OCI-LY1 (cell line): ENCODE data around the gene TNNT2.

Experiments used
- H2AFZ ChIP-seq: fragments of 200-600 bp; sonication (generic), shearing (Covaris generic); 2 replicates; pipeline ENCODE4 v1.6.0; 2014; ENCODE audit warnings: antibody characterized with exemption, mild to moderate bottlenecking, low read length
- H3F3A ChIP-seq: fragments of 200-600 bp; sonication (generic), shearing (Covaris generic); 2 replicates; pipeline ENCODE4 v1.6.0; 2014; ENCODE audit warnings: mild to moderate bottlenecking, antibody characterized with exemption, low read length, moderate library complexity; ENCODE audit not compliant: insufficient read depth
- H3K27ac ChIP-seq: fragments of 200-600 bp; sonication (generic); 2 replicates; pipeline ENCODE4 v1.5.1; 2014; ENCODE audit warnings: low read length, mixed run types, mild to moderate bottlenecking, low read depth; ENCODE audit not compliant: poor library complexity, severe bottlenecking
- H3K27me3 ChIP-seq: fragments of 200-600 bp; sonication (generic); 2 replicates; pipeline ENCODE4 v1.6.0; 2014; ENCODE audit warnings: antibody characterized with exemption, mild to moderate bottlenecking, low read length, moderate library complexity; ENCODE audit not compliant: insufficient read depth
- H3K36me3 ChIP-seq: fragments of 200-600 bp; sonication (generic); 2 replicates; pipeline ENCODE4 v1.6.1; 2014; ENCODE audit warnings: mild to moderate bottlenecking, antibody characterized with exemption, low read length, moderate library complexity, mixed read lengths; ENCODE audit not compliant: insufficient read depth
- H3K4me1 ChIP-seq: fragments of 200-600 bp; sonication (generic); 2 replicates; pipeline ENCODE4 v1.5.1; 2014; ENCODE audit warnings: mild to moderate bottlenecking, low read length, moderate library complexity; ENCODE audit not compliant: insufficient read depth, severe bottlenecking
- H3K4me2 ChIP-seq: fragments of 200-600 bp; sonication (generic), shearing (Covaris generic); 2 replicates; pipeline ENCODE4 v1.6.1; 2014; ENCODE audit warnings: low read length
- H3K4me3 ChIP-seq: fragments of 200-600 bp; sonication (generic); 2 replicates; pipeline ENCODE4 v1.5.1; 2014; ENCODE audit warnings: low read length, low read depth, mild to moderate bottlenecking, mixed read lengths; ENCODE audit not compliant: poor library complexity, severe bottlenecking
- H3K79me2 ChIP-seq: fragments of 200-600 bp; shearing (Covaris generic); 2 replicates; pipeline ENCODE4 v1.6.1; 2016; ENCODE audit warnings: mixed run types, low read length, mixed read lengths; ENCODE audit not compliant: insufficient read depth
- H3K9ac ChIP-seq: fragments of 200-600 bp; sonication (generic), shearing (Covaris generic); 2 replicates; pipeline ENCODE4 v1.6.1; 2014; ENCODE audit warnings: mild to moderate bottlenecking, low read length, mixed read lengths
- H3K9me2 ChIP-seq: fragments of 200-600 bp; sonication (generic), shearing (Covaris generic); 2 replicates; pipeline ENCODE4 v1.6.1; 2014; ENCODE audit warnings: low read depth, mild to moderate bottlenecking, low read length, mixed read lengths
- H3K9me3 ChIP-seq: fragments of 200-600 bp; shearing (Covaris generic); 2 replicates; pipeline ENCODE4 v1.6.1; 2014; ENCODE audit warnings: low read length, mixed read lengths
- H4K20me1 ChIP-seq: fragments of 200-600 bp; sonication (generic), shearing (Covaris generic); 2 replicates; pipeline ENCODE4 v1.6.0; 2016; ENCODE audit warnings: mild to moderate bottlenecking, low read length; ENCODE audit not compliant: insufficient read depth
- EZH2 ChIP-seq: fragments of 200-600 bp; sonication (generic), shearing (Covaris generic); IDR thresholded peaks from 2 replicates; pipeline ENCODE4 v1.8.0; 2017; ENCODE audit warnings: borderline replicate concordance, mixed run types, mild to moderate bottlenecking, antibody characterized with exemption, low read length, moderate library complexity, mixed read lengths
- TF ChIP-seq, protein P1 (sequence below): fragments of 200-600 bp; sonication (generic), shearing (Covaris generic); IDR thresholded peaks from 2 replicates; pipeline ENCODE4 v1.5.1; 2017; ENCODE audit warnings: mild to moderate bottlenecking, antibody characterized with exemption, low read length, moderate library complexity, mixed read lengths

TNNT2 gene

DNA sequence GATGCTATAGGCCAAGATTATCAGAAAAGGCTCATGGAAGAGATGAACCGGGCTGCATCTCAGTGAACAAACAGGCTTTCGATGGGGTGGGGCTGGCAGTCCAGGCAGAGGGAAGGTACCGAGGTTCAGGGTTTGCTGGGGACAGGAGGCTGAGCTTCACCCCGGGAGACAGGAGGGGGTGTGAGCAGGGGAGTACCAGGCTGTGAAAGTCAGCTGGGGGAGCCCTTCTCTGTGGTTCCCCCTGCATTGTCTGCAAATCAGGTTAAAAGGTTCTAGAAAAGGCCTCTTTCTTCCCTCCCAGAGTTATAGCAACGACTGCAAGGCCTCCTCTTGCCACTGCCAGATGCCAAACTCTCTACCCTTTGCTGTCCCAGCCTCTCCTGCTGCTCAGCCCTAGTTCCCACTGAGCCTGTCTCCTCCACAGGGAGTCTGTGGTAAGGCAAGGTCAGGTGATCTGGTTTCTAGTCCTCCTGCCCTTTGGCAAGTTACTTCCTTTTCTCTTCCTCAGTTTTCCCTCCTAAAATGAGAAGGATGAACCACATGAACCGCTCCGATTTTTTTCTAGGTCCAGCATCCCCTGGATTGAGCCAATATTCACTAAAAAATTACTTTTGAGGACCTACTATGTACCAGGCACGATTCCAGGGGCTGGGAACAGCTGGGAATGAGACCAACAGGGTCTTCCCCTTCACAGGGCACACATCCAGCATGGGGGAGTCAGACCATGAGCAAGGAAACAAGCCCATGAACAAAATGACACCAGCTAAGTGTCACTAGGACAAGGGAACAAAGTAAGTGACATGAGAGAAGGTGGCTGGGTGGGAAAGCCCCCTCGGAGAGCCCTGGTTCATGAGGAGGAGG is 14.4 kb upstream of the TNNT2 start:
- Histone ChIP-seq H3K4me1 (no peaks in the 10 kb centered on the region), H3K9me3 (no peaks in the 10 kb centered on the region), H2AFZ (no peak overlapping the region), H3K27ac (no peak overlapping the region), H3K4me3 (no peak overlapping the region), H3K79me2 (no peaks in the 10 kb centered on the region), H4K20me1 (no peaks in the 10 kb centered on the region), H3F3A (no peaks in the 10 kb centered on the region), H3K9me2 (no peaks in the 10 kb centered on the region), H3K36me3 (no peaks in the 10 kb centered on the region), H3K4me2 (no peak overlapping the region), H3K9ac (no peak overlapping the region), H3K27me3 (peaks cover 8% of the 10 kb centered on the region; the same call in 1 of the 2 replicates)
- no peak for TF ChIP-seq EZH2
- TF ChIP-seq, protein P1, sequence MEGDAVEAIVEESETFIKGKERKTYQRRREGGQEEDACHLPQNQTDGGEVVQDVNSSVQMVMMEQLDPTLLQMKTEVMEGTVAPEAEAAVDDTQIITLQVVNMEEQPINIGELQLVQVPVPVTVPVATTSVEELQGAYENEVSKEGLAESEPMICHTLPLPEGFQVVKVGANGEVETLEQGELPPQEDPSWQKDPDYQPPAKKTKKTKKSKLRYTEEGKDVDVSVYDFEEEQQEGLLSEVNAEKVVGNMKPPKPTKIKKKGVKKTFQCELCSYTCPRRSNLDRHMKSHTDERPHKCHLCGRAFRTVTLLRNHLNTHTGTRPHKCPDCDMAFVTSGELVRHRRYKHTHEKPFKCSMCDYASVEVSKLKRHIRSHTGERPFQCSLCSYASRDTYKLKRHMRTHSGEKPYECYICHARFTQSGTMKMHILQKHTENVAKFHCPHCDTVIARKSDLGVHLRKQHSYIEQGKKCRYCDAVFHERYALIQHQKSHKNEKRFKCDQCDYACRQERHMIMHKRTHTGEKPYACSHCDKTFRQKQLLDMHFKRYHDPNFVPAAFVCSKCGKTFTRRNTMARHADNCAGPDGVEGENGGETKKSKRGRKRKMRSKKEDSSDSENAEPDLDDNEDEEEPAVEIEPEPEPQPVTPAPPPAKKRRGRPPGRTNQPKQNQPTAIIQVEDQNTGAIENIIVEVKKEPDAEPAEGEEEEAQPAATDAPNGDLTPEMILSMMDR: no peak

DNA sequence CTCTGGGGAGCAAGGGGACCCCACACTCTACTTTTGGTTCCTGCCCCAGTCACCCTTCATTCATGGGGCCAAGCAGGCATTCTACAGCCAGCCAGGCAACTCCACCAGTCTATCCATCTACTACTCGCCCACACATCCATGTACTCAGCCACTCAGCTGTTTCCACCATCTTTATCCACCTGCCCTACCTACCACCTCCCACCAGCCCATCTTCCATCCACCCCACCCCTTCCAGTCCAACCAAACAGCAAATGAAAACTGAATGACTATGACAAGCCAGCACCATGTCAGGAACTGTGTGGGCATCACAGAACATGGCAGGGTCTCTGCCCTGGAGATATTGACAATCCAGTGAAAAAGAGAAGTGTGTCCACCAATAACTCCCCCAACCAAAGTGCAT is 13.7 kb upstream of the TNNT2 start:
- H3K9ac ChIP-seq: no peak overlapping the region
- no peaks in the 10 kb centered on the region for H3F3A ChIP-seq
- no peak overlapping the region for H3K27ac ChIP-seq
- no peaks in the 10 kb centered on the region for H4K20me1 ChIP-seq
- H3K79me2 ChIP-seq: no peaks in the 10 kb centered on the region
- no peak overlapping the region for H3K4me2 ChIP-seq
- peaks cover 8% of the 10 kb centered on the region; the same call in 1 of the 2 replicates for H3K27me3 ChIP-seq
- H3K36me3 ChIP-seq: no peaks in the 10 kb centered on the region
- H3K4me1 ChIP-seq: no peaks in the 10 kb centered on the region
- TF ChIP-seq EZH2: no peak
- TF ChIP-seq, protein P1: no peak
- H3K9me3 ChIP-seq: no peaks in the 10 kb centered on the region
- H3K4me3 ChIP-seq: no peak overlapping the region
- no peaks in the 10 kb centered on the region for H3K9me2 ChIP-seq
- no peak overlapping the region for H2AFZ ChIP-seq

DNA sequence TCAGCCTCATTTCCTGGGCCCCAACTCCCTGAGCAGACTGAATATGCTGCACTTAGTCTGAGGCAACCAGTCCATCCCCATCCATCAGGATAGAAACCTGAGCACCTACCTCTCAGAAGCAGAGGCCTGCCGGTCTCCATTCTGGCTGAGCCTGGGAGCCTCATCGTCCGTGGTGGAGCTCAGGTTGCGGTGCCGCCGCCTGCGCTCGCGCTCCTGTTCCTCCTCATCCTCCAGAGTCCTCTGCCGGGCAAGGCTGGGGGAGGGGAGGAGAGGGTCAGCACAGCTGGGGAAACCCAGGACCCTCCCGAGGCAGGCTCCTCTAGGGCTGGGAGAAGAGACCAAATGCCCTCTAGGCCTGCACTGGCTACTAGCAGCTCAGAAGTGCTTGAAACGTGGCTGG is 11.6 kb upstream of the TNNT2 start:
- Histone ChIP-seq H3K27me3 (peaks cover 9% of the 10 kb centered on the region; the same call in 1 of the 2 replicates), H3K27ac (no peak overlapping the region), H3K4me2 (no peak overlapping the region), H3F3A (no peaks in the 10 kb centered on the region), H3K9me3 (no peaks in the 10 kb centered on the region), H3K36me3 (no peaks in the 10 kb centered on the region), H3K79me2 (no peaks in the 10 kb centered on the region), H4K20me1 (no peaks in the 10 kb centered on the region), H3K9ac (no peak overlapping the region), H2AFZ (no peak overlapping the region), H3K4me3 (no peak overlapping the region), H3K9me2 (no peaks in the 10 kb centered on the region), H3K4me1 (no peaks in the 10 kb centered on the region)
- TF ChIP-seq, protein P1: no peak
- TF ChIP-seq EZH2: no peak
